ENCODE measurements around the gene SRD5A1.

Gene SRD5A1

GRCh38 chr5:6710551-6711318 is 77.5 kb downstream of the SRD5A1 start:
- H3K79me2 ChIP-seq (ENCODE audit: insufficient read depth, low read depth), result peaks cover 13% of the 10 kb centered on the region
- no peak overlapping the region for H3K4me3 ChIP-seq (IDR thresholded peaks at IDR 0.05; ENCODE audit: insufficient read depth, low read depth, low read length)
- peak overlapping the region; percentile 48; the same call in 1 of the 2 replicates for H2AFZ ChIP-seq (ENCODE audit: low read depth)
- no peak overlapping the region for H3K27ac ChIP-seq
- peaks cover 12% of the 10 kb centered on the region for H4K20me1 ChIP-seq (ENCODE audit: insufficient read depth)
- H3K9ac ChIP-seq, result no peak overlapping the region
- H3K27me3 ChIP-seq (ENCODE audit: insufficient read depth, low read depth), result no peaks in the 10 kb centered on the region
- H3K36me3 ChIP-seq (ENCODE audit: insufficient read depth), result no peaks in the 10 kb centered on the region
- H3K4me1 ChIP-seq (ENCODE audit: low read depth, poor library complexity, severe bottlenecking), result peaks cover 26% of the 10 kb centered on the region
- no peak overlapping the region; the same call in 1 of the 2 replicates for H3K4me2 ChIP-seq
- no peak for TF ChIP-seq CTCF (conservative IDR thresholded peaks at IDR 0.05; ENCODE audit: low read depth, low read length)

- no peaks in the 10 kb centered on the region for H3K36me3 ChIP-seq (ENCODE audit: insufficient read depth)
- peak overlapping the region; percentile 100 for H3K9ac ChIP-seq
- no peaks in the 10 kb centered on the region for H3K27me3 ChIP-seq (ENCODE audit: insufficient read depth, low read depth)
- H2AFZ ChIP-seq (ENCODE audit: low read depth), result peak overlapping the region; percentile 48
- H4K20me1 ChIP-seq (ENCODE audit: insufficient read depth), result peaks cover 18% of the 10 kb centered on the region
- peaks cover 34% of the 10 kb centered on the region for H3K4me1 ChIP-seq (ENCODE audit: low read depth, poor library complexity, severe bottlenecking)
- H3K79me2 ChIP-seq (ENCODE audit: insufficient read depth, low read depth), result peaks cover 21% of the 10 kb centered on the region
- peak overlapping the region; percentile 100 for H3K27ac ChIP-seq
- peak overlapping the region; percentile 85 for H3K4me2 ChIP-seq
- no peak for TF ChIP-seq CTCF (conservative IDR thresholded peaks at IDR 0.05; ENCODE audit: low read depth, low read length)
- H3K4me3 ChIP-seq (IDR thresholded peaks at IDR 0.05; ENCODE audit: insufficient read depth, low read depth, low read length), result no peak overlapping the region
Observed at GRCh38 chr5:6711409-6712141, 78.3 kb downstream of the SRD5A1 start.

- peak overlapping the region; percentile 85 for H3K4me2 ChIP-seq
- H3K9ac ChIP-seq, result peak overlapping the region; percentile 100
- H3K36me3 ChIP-seq (ENCODE audit: insufficient read depth), result no peaks in the 10 kb centered on the region
- peaks cover 40% of the 10 kb centered on the region for H3K4me1 ChIP-seq (ENCODE audit: low read depth, poor library complexity, severe bottlenecking)
- H3K4me3 ChIP-seq (IDR thresholded peaks at IDR 0.05; ENCODE audit: insufficient read depth, low read depth, low read length), result no peak overlapping the region
- peaks cover 24% of the 10 kb centered on the region for H4K20me1 ChIP-seq (ENCODE audit: insufficient read depth)
- peak overlapping the region; percentile 48 for H2AFZ ChIP-seq (ENCODE audit: low read depth)
- TF ChIP-seq CTCF (conservative IDR thresholded peaks at IDR 0.05; ENCODE audit: low read depth, low read length), result no peak
- peaks cover 27% of the 10 kb centered on the region for H3K79me2 ChIP-seq (ENCODE audit: insufficient read depth, low read depth)
- H3K27me3 ChIP-seq (ENCODE audit: insufficient read depth, low read depth), result no peaks in the 10 kb centered on the region
- peak overlapping the region; percentile 100 for H3K27ac ChIP-seq
Observed at GRCh38 chr5:6712142-6712576, 78.9 kb downstream of the SRD5A1 start.

GRCh38 chr5:6712577-6713273 is 79.5 kb downstream of the SRD5A1 start:
- Histone ChIP-seq H3K4me2 (peak overlapping the region; percentile 85), H3K4me3 (IDR thresholded peaks at IDR 0.05; ENCODE audit: insufficient read depth, low read depth, low read length) (no peak overlapping the region), H3K27me3 (ENCODE audit: insufficient read depth, low read depth) (no peaks in the 10 kb centered on the region), H3K27ac (peak overlapping the region; percentile 100), H3K4me1 (ENCODE audit: low read depth, poor library complexity, severe bottlenecking) (peaks cover 45% of the 10 kb centered on the region), H3K9ac (peak overlapping the region; percentile 100), H3K36me3 (ENCODE audit: insufficient read depth) (no peaks in the 10 kb centered on the region), H2AFZ (ENCODE audit: low read depth) (peak overlapping the region; percentile 48), H4K20me1 (ENCODE audit: insufficient read depth) (peaks cover 24% of the 10 kb centered on the region), H3K79me2 (ENCODE audit: insufficient read depth, low read depth) (peaks cover 33% of the 10 kb centered on the region)
- TF ChIP-seq CTCF (conservative IDR thresholded peaks at IDR 0.05; ENCODE audit: low read depth, low read length), result 0 out of 2 replicates have a peak, but pooled peaks have one; percentile 9
